Caco-2 (cell line): ENCODE data around the gene MARCHF2. TPM values are rescaled to one million over a fixed set of nuclear protein-coding genes. Genes with fewer than 3 reads are reported as not detected.
"Not testable (repeated sequence)": the region's sequence is repeated elsewhere in the genome, so short reads cannot be mapped to it uniquely, and the experiment has no call there.

Source experiments
- BruUV-seq: library from RNA; stranded (reverse); fragments of 400-500 nt; replicated peaks from 2 replicates; lab custom pipeline; 2021; lab: Mats Ljungman, UMichigan
- CTCF ChIA-PET: fragments of 300-600 bp; sonication (Branson Sonifier 250); formaldehyde crosslinking; loops from one replicate; lab custom pipeline; 2022; ENCODE audit warnings: antibody characterized with exemption; lab: Charles Lee
- POLR2A ChIA-PET: fragments of 300-600 bp; sonication (Branson Sonifier 250); formaldehyde crosslinking; loops from one replicate; lab custom pipeline; 2022; ENCODE audit warnings: antibody characterized with exemption; lab: Charles Lee
- DNase-seq, 2 experiments: peaks; one replicate each; pipeline versions ENCODE4 v3.0.0 to v3.0.0-alpha.2; 2020 to 2022
- H3K27me3 ChIP-seq: replicated peaks from 2 replicates; pipeline ENCODE4 v1.6.0; 2011; ENCODE audit warnings: low read length; ENCODE audit not compliant: control insufficient read depth, insufficient read depth
- H3K36me3 ChIP-seq: 2 replicates; pipeline ENCODE4 v1.5.1; 2011; ENCODE audit warnings: low read length; ENCODE audit not compliant: control insufficient read depth, insufficient read depth
- H3K4me1 ChIP-seq: fragments of 250-450 bp; sonication (Bioruptor Pico); 2 replicates; pipeline ENCODE4 v1.5.1; 2020; ENCODE audit warnings: mild to moderate bottlenecking
- H3K4me3 ChIP-seq: 2 replicates; pipeline ENCODE4 v1.5.1; 2011; ENCODE audit warnings: low read depth, mild to moderate bottlenecking, control low read depth, low read length
- H3K9me3 ChIP-seq: fragments of 250-450 bp; sonication (Bioruptor Pico); 2 replicates; pipeline ENCODE4 v1.5.1; 2020; ENCODE audit warnings: mild to moderate bottlenecking, moderate library complexity
- H3K27ac Mint-ChIP-seq: one replicate; pipeline ENCODE4 v1.8.0; 2022; ENCODE audit warnings: mixed read lengths; ENCODE audit not compliant: unreplicated experiment
- H3K27me3 Mint-ChIP-seq: one replicate; pipeline ENCODE4 v1.8.0; 2022; ENCODE audit warnings: mixed read lengths; ENCODE audit not compliant: insufficient read depth, unreplicated experiment
- H3K36me3 Mint-ChIP-seq: one replicate; pipeline ENCODE4 v1.8.0; 2022; ENCODE audit warnings: mild to moderate bottlenecking, mixed read lengths; ENCODE audit not compliant: insufficient read depth, unreplicated experiment
- H3K4me1 Mint-ChIP-seq: one replicate; pipeline ENCODE4 v1.8.0; 2022; ENCODE audit warnings: low read depth, mixed read lengths; ENCODE audit not compliant: unreplicated experiment
- H3K4me3 Mint-ChIP-seq: one replicate; pipeline ENCODE4 v1.8.0; 2022; ENCODE audit warnings: mild to moderate bottlenecking, moderate library complexity, mixed read lengths; ENCODE audit not compliant: unreplicated experiment
- H3K9me3 Mint-ChIP-seq: one replicate; pipeline ENCODE4 v1.8.0; 2022; ENCODE audit warnings: mixed read lengths; ENCODE audit not compliant: unreplicated experiment
- intact Hi-C: fragments of 100-400 bp; cut with micrococcal nuclease; formaldehyde crosslinking; loops from one replicate; pipeline ENCODE4 v1.10.0; 2022; ENCODE audit not compliant: unreplicated experiment
- total RNA-seq: library from RNA; stranded (reverse); gene quantifications from 2 replicates; pipeline ENCODE4 v1.2.3, GENCODE V29; 2022
- TF ChIP-seq, protein P1 (sequence below), 2 experiments: fragments of 200-600 bp in 1 of 2; IDR thresholded peaks; 1 replicate in 1 of 2; 2 replicates in 1 of 2; pipeline versions ENCODE4 v1.5.1 to v1.8.0; 2011 to 2022; ENCODE audit warnings: antibody characterized with exemption in 1 of 2, control low read depth in 1 of 2, inconsistent platforms in 1 of 2, low read depth in 1 of 2, low read length in 1 of 2, mild to moderate bottlenecking in 1 of 2, moderate library complexity in 1 of 2; ENCODE audit not compliant: insufficient read depth in 1 of 2, severe bottlenecking in 1 of 2, unreplicated experiment in 1 of 2

Gene MARCHF2
- total RNA-seq, 1 experiment from 2014 or later = 13.8 TPM

DNA sequence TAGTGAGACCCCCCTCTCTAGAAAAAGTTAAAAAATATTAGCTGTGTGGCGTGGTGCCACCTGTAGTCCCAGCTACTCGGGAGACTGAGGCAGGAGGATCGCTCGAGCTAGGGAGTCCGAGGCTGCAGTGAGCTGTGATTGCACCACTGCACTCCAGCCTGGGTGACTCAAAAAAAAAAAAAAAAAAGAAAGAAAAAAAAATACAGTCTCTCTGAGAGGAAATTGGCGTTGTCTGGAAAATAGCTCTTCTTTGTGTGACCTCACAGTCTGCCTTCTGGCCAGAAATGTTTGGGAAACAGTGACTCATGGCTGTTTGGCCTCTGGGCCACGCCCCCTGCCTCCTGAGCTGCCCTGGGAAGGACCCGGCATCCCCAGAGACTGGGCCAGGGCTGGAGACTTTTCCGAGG lies 10.7 kb downstream of the MARCHF2 start:
- Mint-ChIP-seq H3K36me3 (no peaks in the 10 kb centered on the region), H3K4me3 (no peak overlapping the region), H3K4me1 (no peaks in the 10 kb centered on the region), H3K27me3 (no peaks in the 10 kb centered on the region), H3K9me3 (no peaks in the 10 kb centered on the region), H3K27ac (peak overlapping the region; percentile 45)
- intact Hi-C loops = no loop called here
- no peak overlapping the region for H3K4me3 ChIP-seq
- peaks cover 11% of the 10 kb centered on the region; the same call in 1 of the 2 replicates for H3K4me1 ChIP-seq
- H3K9me3 ChIP-seq = no peaks in the 10 kb centered on the region
- H3K36me3 ChIP-seq = no peaks in the 10 kb centered on the region
- H3K27me3 ChIP-seq = no peaks in the 10 kb centered on the region
- CTCF ChIA-PET = interaction anchor here (0.6 to 1.4 kb wide), 9 partner anchors 10 to 231 kb away, joined by 3 to 18 read pairs (median 5); partner anchors contain the start of genes MARCHF2 and ZNF414
- no TSS peak for BruUV-seq
- TF ChIP-seq, protein P1, sequence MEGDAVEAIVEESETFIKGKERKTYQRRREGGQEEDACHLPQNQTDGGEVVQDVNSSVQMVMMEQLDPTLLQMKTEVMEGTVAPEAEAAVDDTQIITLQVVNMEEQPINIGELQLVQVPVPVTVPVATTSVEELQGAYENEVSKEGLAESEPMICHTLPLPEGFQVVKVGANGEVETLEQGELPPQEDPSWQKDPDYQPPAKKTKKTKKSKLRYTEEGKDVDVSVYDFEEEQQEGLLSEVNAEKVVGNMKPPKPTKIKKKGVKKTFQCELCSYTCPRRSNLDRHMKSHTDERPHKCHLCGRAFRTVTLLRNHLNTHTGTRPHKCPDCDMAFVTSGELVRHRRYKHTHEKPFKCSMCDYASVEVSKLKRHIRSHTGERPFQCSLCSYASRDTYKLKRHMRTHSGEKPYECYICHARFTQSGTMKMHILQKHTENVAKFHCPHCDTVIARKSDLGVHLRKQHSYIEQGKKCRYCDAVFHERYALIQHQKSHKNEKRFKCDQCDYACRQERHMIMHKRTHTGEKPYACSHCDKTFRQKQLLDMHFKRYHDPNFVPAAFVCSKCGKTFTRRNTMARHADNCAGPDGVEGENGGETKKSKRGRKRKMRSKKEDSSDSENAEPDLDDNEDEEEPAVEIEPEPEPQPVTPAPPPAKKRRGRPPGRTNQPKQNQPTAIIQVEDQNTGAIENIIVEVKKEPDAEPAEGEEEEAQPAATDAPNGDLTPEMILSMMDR (IDR thresholded peaks at IDR 0.05; ENCODE audit: insufficient read depth in 1 of 2, low read depth in 1 of 2, low read length in 1 of 2, severe bottlenecking in 1 of 2, unreplicated experiment in 1 of 2) = no peak
- peak; percentile 79 to 86 for DNase-seq
- POLR2A ChIA-PET = interaction anchor here (0.6 to 1.4 kb wide), 7 partner anchors 11 to 137 kb away, joined by 4 to 13 read pairs (median 7); partner anchors contain the start of genes HNRNPM, MARCHF2, RAB11B and ZNF414

DNA sequence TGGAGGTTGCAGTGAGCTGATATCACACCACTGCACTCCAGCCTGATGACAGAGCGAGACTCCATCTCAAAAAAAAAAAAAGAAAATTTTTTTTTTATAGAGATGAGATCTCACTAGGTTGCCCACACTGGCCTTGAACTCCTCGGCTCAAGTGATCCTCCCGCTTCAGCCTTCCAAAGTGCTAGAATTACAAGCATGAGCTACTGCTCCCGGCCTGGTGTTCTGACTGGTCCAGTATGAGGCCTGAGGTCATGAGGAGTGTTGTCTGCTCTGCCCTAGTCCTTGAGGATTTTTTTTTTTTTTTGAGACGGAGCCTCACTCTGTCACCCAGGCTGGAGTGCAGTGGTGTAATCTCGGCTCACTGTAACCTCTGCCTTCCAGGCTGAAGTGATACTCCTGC lies 12.2 kb downstream of the MARCHF2 start:
- BruUV-seq, intact Hi-C loops: not testable (repeated sequence)

DNA sequence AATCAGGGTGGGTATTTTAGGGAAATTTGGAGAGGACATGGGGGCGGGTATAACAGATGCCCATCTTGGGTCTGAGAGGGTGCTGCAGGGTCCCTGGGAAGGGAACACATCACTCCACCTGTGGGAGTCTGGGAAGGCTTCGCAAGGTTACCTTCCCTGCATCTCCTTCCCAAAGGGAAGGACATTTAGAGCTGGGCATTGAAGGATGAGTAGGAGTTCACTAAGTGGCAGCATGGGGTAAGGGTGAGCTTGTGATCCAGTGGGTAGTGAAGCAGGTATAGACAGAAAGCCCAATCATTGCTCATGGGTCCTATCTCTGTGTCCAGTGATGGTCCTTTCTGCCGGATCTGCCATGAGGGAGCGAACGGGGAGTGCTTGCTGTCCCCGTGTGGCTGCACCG lies 13.2 kb downstream of the MARCHF2 start:
- Mint-ChIP-seq H3K4me1 (no peaks in the 10 kb centered on the region), H3K36me3 (no peaks in the 10 kb centered on the region), H3K4me3 (no peak overlapping the region), H3K27me3 (no peaks in the 10 kb centered on the region), H3K27ac (no peak overlapping the region), H3K9me3 (no peaks in the 10 kb centered on the region)
- Histone ChIP-seq H3K9me3 (no peaks in the 10 kb centered on the region), H3K4me3 (no peak overlapping the region), H3K4me1 (peaks cover 11% of the 10 kb centered on the region; the same call in 1 of the 2 replicates), H3K27me3 (no peaks in the 10 kb centered on the region), H3K36me3 (no peaks in the 10 kb centered on the region)
- intact Hi-C loops = no loop called here
- CTCF ChIA-PET = no interaction called here
- BruUV-seq = no TSS peak
- TF ChIP-seq, protein P1 (IDR thresholded peaks at IDR 0.05; ENCODE audit: insufficient read depth in 1 of 2, low read depth in 1 of 2, low read length in 1 of 2, severe bottlenecking in 1 of 2, unreplicated experiment in 1 of 2) = no peak
- DNase-seq = no peak
- POLR2A ChIA-PET = no interaction called here

More for the DNA sequence above, 12.2 kb downstream of the MARCHF2 start:
- not testable (repeated sequence) for DNase-seq, H3K9me3 Mint-ChIP-seq, H3K4me1 Mint-ChIP-seq, H3K27ac Mint-ChIP-seq, H3K4me3 Mint-ChIP-seq, H3K27me3 Mint-ChIP-seq, H3K36me3 ChIP-seq, H3K9me3 ChIP-seq, H3K27me3 ChIP-seq, H3K4me3 ChIP-seq, H3K36me3 Mint-ChIP-seq
- POLR2A ChIA-PET = interaction anchor here (0.7 kb wide), 1 partner anchor 55 kb away, joined by 7 read pairs; no protein-coding TSS in a partner anchor
- CTCF ChIA-PET = interaction anchor here (0.7 kb wide), 1 partner anchor 101 kb away, joined by 3 read pairs; no protein-coding TSS in a partner anchor
- peaks cover 11% of the 10 kb centered on the region; the same call in 1 of the 2 replicates for H3K4me1 ChIP-seq
